Glutamatergic neuron (in vitro differentiated cells): ENCODE results near the gene SOX13. TPM values are rescaled to one million over a fixed set of nuclear protein-coding genes. Genes with fewer than 3 reads are reported as not detected.

Experiments used
- DNase-seq: peaks from one replicate; pipeline ENCODE4 v3.0.0; 2022
- H3K27ac Mint-ChIP-seq: one replicate; pipeline ENCODE4 v1.8.0; 2020; ENCODE audit warnings: mild to moderate bottlenecking, mixed read lengths, inconsistent platforms; ENCODE audit not compliant: unreplicated experiment
- H3K27me3 Mint-ChIP-seq: one replicate; pipeline ENCODE4 v1.8.0; 2020; ENCODE audit warnings: mild to moderate bottlenecking, moderate library complexity, mixed read lengths, inconsistent platforms; ENCODE audit not compliant: unreplicated experiment
- H3K36me3 Mint-ChIP-seq: one replicate; pipeline ENCODE4 v1.8.0; 2020; ENCODE audit warnings: mild to moderate bottlenecking, mixed read lengths, inconsistent platforms; ENCODE audit not compliant: unreplicated experiment
- H3K4me1 Mint-ChIP-seq: one replicate; pipeline ENCODE4 v1.8.0; 2020; ENCODE audit warnings: mild to moderate bottlenecking, low read depth, mixed read lengths, inconsistent platforms; ENCODE audit not compliant: unreplicated experiment
- H3K4me3 Mint-ChIP-seq: one replicate; pipeline ENCODE4 v1.8.0; 2020; ENCODE audit warnings: mild to moderate bottlenecking, mixed read lengths, inconsistent platforms; ENCODE audit not compliant: unreplicated experiment
- H3K9me3 Mint-ChIP-seq: one replicate; pipeline ENCODE4 v1.8.0; 2020; ENCODE audit warnings: mild to moderate bottlenecking, moderate library complexity, mixed read lengths, inconsistent platforms; ENCODE audit not compliant: unreplicated experiment
- CTCF ChIP-seq: fragments of 200-600 bp; sonication (generic); IDR thresholded peaks from one replicate; pipeline ENCODE4 v1.5.0; 2021; ENCODE audit not compliant: partially characterized antibody, unreplicated experiment
- total RNA-seq: library from RNA; stranded (reverse); fragmentation: NEBNext Ultra II Directional; extraction: Animal tissue kit (Norgen Biotek cat#: 25700); gene quantifications from one replicate; pipeline ENCODE4 v1.2.1, GENCODE V29; 2021; ENCODE audit not compliant: unreplicated experiment

SOX13 gene
- total RNA-seq, 1 donor from 2014 or later, result 2.2 TPM

GRCh38 chr1:204075890-204076846 is 3.3 kb downstream of the SOX13 start:
- Mint-ChIP-seq H3K4me3 (peak overlapping the region; percentile 53), H3K27ac (no peak overlapping the region), H3K27me3 (peaks cover 38% of the 10 kb centered on the region), H3K4me1 (peaks cover 7% of the 10 kb centered on the region), H3K9me3 (peaks cover 6% of the 10 kb centered on the region), H3K36me3 (no peaks in the 10 kb centered on the region)
- TF ChIP-seq CTCF, result no peak
- no peak for DNase-seq

DNA sequence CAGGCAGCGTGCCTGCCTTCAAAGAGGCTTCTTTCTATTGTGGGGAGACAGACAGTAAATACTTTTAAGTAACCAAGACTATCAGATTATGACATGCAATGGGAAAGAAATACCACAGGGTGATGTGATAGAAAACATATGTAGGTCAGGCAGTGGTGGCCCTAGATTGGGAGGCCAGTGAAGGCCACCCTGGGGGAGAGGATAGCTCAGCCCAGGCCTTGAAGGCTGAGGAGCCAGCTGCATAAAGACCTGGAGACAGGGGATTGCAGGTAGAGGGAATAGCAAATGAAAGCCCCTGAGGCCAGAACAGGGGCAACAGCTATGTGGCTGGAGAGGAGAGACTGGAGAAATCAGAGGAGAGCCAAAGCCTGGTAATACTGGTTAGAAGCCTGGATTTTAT is 4.0 kb downstream of the SOX13 start:
- no peaks in the 10 kb centered on the region for H3K36me3 Mint-ChIP-seq
- peaks cover 5% of the 10 kb centered on the region for H3K9me3 Mint-ChIP-seq
- peaks cover 8% of the 10 kb centered on the region for H3K4me1 Mint-ChIP-seq
- H3K4me3 Mint-ChIP-seq, result no peak overlapping the region
- peaks cover 33% of the 10 kb centered on the region for H3K27me3 Mint-ChIP-seq
- no peak for DNase-seq
- H3K27ac Mint-ChIP-seq, result no peak overlapping the region
- no peak for TF ChIP-seq CTCF

DNA sequence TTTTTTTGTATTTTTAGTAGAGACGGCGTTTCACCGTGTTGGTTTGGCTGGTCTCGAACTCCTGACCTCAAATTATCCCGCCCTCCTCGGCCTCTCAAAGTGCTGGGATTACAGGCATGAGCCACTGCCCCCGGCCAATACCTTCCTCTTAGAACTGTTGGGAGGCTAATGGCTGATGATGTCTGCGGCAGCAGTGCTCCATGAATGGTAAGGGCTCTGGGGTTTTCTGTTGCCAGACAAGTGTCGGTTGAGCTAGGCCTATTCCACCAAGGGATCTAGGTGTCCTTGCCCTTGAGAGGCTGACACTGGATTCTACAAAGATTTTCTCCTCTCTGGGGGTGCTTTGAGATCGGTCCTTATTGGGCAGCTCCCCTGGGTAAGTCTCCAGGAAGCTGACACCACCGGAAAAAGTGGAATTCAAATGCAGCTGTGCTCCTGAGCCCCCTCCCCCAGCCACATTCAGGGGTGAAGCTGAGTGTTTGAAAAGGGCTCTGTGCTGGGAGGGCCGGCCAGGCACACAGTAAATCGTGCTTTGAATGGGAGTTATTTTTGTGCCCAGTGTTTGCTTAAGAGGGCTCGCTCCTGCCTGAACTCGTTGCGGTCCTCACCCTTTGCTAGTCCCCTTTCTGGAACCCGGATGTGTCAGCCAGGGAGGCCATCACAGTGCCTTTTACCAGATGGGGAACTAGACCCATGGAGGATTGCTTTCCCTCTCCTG is 5.2 kb downstream of the SOX13 start:
- H3K9me3 Mint-ChIP-seq, result peaks cover 7% of the 10 kb centered on the region
- no peak for TF ChIP-seq CTCF
- peaks cover 30% of the 10 kb centered on the region for H3K27me3 Mint-ChIP-seq
- H3K4me1 Mint-ChIP-seq, result peaks cover 9% of the 10 kb centered on the region
- no peak overlapping the region for H3K4me3 Mint-ChIP-seq
- peak overlapping the region; percentile 8 for H3K27ac Mint-ChIP-seq
- DNase-seq, result no peak
- H3K36me3 Mint-ChIP-seq, result no peaks in the 10 kb centered on the region

DNA sequence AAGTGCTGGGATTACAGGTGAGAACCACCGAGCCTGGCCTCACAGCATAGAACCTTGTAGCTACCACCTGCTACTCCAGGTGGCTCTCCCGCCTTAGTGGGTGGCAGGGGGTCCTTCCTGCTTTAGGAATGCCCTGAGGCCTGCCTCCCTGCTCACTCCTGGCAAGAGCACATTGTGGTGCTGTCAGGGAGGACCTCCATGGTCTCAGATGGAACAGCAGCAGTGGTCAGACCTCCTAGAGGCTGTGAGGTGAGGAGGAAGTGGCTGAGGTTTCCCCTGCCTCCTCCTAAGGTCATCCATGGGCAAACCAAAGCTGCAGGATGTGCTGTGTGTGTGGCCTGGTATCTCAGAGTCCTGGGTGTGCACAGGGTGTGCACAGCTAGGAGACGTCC is 6.7 kb downstream of the SOX13 start:
- H3K27ac Mint-ChIP-seq, result no peak overlapping the region
- H3K4me1 Mint-ChIP-seq, result peaks cover 10% of the 10 kb centered on the region
- no peak for TF ChIP-seq CTCF
- H3K36me3 Mint-ChIP-seq, result no peaks in the 10 kb centered on the region
- peaks cover 25% of the 10 kb centered on the region for H3K27me3 Mint-ChIP-seq
- H3K4me3 Mint-ChIP-seq, result no peak overlapping the region
- DNase-seq, result no peak
- H3K9me3 Mint-ChIP-seq, result peaks cover 7% of the 10 kb centered on the region
